Stimulated activated CD4-positive, alpha-beta T cell treated with anti-CD3 and anti-CD28 coated beads, Interleukin-15, amount 100 ng/mL, for 24 hours (primary cell): ENCODE data around the gene GJC1.
"Not testable (repeated sequence)": the region's sequence is repeated elsewhere in the genome, so short reads cannot be mapped to it uniquely, and the experiment has no call there.

Source experiments
- DNase-seq: peaks from one replicate; pipeline ENCODE4 v3.0.0-alpha.2; 2020

The GJC1 gene

GRCh38 chr17:44757918-44758413 lies 72.1 kb downstream of the GJC1 start:
- no peak for DNase-seq

GRCh38 chr17:44757045-44757917 lies 72.8 kb downstream of the GJC1 start:
- no peak for DNase-seq

GRCh38 chr17:44755180-44755579 lies 74.9 kb downstream of the GJC1 start:
- DNase-seq, result not testable (repeated sequence)

GRCh38 chr17:44754276-44754675 lies 75.8 kb downstream of the GJC1 start:
- DNase-seq, result no peak

- DNase-seq, result no peak
These were observed 76.9 kb downstream of the GJC1 start for GRCh38 chr17:44752953-44753861.

- DNase-seq, result no peak
These were observed 78.3 kb downstream of the GJC1 start for GRCh38 chr17:44751806-44752205.

- DNase-seq, result no peak
These were observed 78.8 kb downstream of the GJC1 start for GRCh38 chr17:44751331-44751730.

- no peak for DNase-seq
These were observed 80.1 kb downstream of the GJC1 start for GRCh38 chr17:44749980-44750318.

GRCh38 chr17:44749076-44749979 lies 80.8 kb downstream of the GJC1 start:
- no peak for DNase-seq
